IMR-90 (cell line): Measurements from ENCODE around the gene ARRDC2. TPM values are rescaled to one million over a fixed set of nuclear protein-coding genes. Genes with fewer than 3 reads are reported as not detected.
"Not testable (repeated sequence)": the region's sequence is repeated elsewhere in the genome, so short reads cannot be mapped to it uniquely, and the experiment has no call there.

Experiments
- ATAC-seq: fragments of 200-7000 bp; cut with Tn5 transposase; 2 replicates; pipeline ENCODE4 v1.9.1; 2020; ENCODE audit warnings: low read depth, mild to moderate bottlenecking, moderate library complexity
- BruUV-seq: library from RNA; stranded (reverse); fragments of 400-500 nt; replicated peaks from 2 replicates; lab custom pipeline; 2021; lab: Mats Ljungman, UMichigan
- CTCF ChIA-PET: fragments of 300-600 bp; formaldehyde crosslinking; extraction: SDS; loops from one replicate; lab custom pipeline; 2021; ENCODE audit warnings: antibody characterized with exemption; lab: Yijun Ruan, JAX
- POLR2A ChIA-PET: fragments of 300-600 bp; sonication (Branson Sonifier 250); formaldehyde crosslinking; loops from one replicate; lab custom pipeline; 2022; ENCODE audit warnings: antibody characterized with exemption; ENCODE audit not compliant: unreplicated experiment; lab: Charles Lee
- DNase-seq: peaks from one replicate; pipeline ENCODE4 v3.0.0; 2013
- H2AFZ ChIP-seq: replicated peaks from 2 replicates; pipeline ENCODE3; 2013; ENCODE audit warnings: low read length, mild to moderate bottlenecking; ENCODE audit not compliant: poor library complexity
- H2AK5ac ChIP-seq: 2 replicates; pipeline ENCODE4 v1.6.1; 2013; ENCODE audit warnings: low read depth, low read length, inconsistent platforms
- H2AK9ac ChIP-seq: replicated peaks from 2 replicates; pipeline ENCODE3; 2013; ENCODE audit warnings: mild to moderate bottlenecking, low read depth, low read length, moderate library complexity; ENCODE audit not compliant: poor library complexity
- H2BK120ac ChIP-seq: 2 replicates; pipeline ENCODE4 v1.6.1; 2013; ENCODE audit warnings: low read depth, low read length, inconsistent platforms
- H2BK15ac ChIP-seq: 3 replicates; pipeline ENCODE4 v1.6.1; 2013; ENCODE audit warnings: low read depth, low read length, inconsistent platforms
- H2BK20ac ChIP-seq: 2 replicates; pipeline ENCODE4 v1.6.1; 2013; ENCODE audit warnings: low read depth, mild to moderate bottlenecking, inconsistent platforms, low read length, moderate library complexity
- H2BK5ac ChIP-seq: 2 replicates; pipeline ENCODE4 v1.6.1; 2013; ENCODE audit warnings: mild to moderate bottlenecking, low read depth, low read length, inconsistent platforms; ENCODE audit not compliant: poor library complexity, severe bottlenecking
- H3K14ac ChIP-seq: replicated peaks from 2 replicates; pipeline ENCODE4 v1.6.1; 2013; ENCODE audit warnings: low read depth, low read length, inconsistent platforms
- H3K18ac ChIP-seq: 2 replicates; pipeline ENCODE4 v1.6.1; 2013; ENCODE audit warnings: low read depth, low read length, control low read depth
- H3K23ac ChIP-seq: 2 replicates; pipeline ENCODE4 v1.6.1; 2013; ENCODE audit warnings: low read depth, low read length, inconsistent platforms
- H3K27ac ChIP-seq: 2 replicates; pipeline ENCODE4 v1.5.1; 2013; ENCODE audit warnings: mild to moderate bottlenecking, control low read depth, low read length; ENCODE audit not compliant: insufficient read depth
- H3K27me3 ChIP-seq: 2 replicates; pipeline ENCODE4 v1.6.1; 2013; ENCODE audit warnings: low read length; ENCODE audit not compliant: control insufficient read depth, insufficient read depth
- H3K36me3 ChIP-seq: 2 replicates; pipeline ENCODE4 v1.6.1; 2013; ENCODE audit warnings: low read length, mixed read lengths; ENCODE audit not compliant: control insufficient read depth, insufficient read depth
- H3K4ac ChIP-seq: 2 replicates; pipeline ENCODE4 v1.6.1; 2013; ENCODE audit warnings: low read depth, low read length, inconsistent platforms
- H3K4me1 ChIP-seq: 2 replicates; pipeline ENCODE4 v1.6.1; 2013; ENCODE audit warnings: low read length, mixed read lengths; ENCODE audit not compliant: control insufficient read depth, insufficient read depth
- H3K4me2 ChIP-seq: 2 replicates; pipeline ENCODE4 v1.6.1; 2013; ENCODE audit warnings: low read depth, mild to moderate bottlenecking, control low read depth, low read length, moderate library complexity
- H3K4me3 ChIP-seq: 2 replicates; pipeline ENCODE4 v1.5.1; 2013; ENCODE audit warnings: low read depth, mild to moderate bottlenecking, control low read depth, low read length, moderate library complexity; ENCODE audit not compliant: insufficient read depth
- H3K56ac ChIP-seq: 2 replicates; pipeline ENCODE4 v1.6.1; 2013; ENCODE audit warnings: low read length, inconsistent platforms; ENCODE audit not compliant: insufficient read depth; ENCODE audit errors: extremely low read depth
- H3K79me1 ChIP-seq, 2 experiments: 2 replicates each; pipeline ENCODE4 v1.6.1; 2013; ENCODE audit warnings: low read length in 2 of 2, inconsistent platforms in 1 of 2, low read depth in 1 of 2
- H3K9ac ChIP-seq: 2 replicates; pipeline ENCODE4 v1.6.1; 2013; ENCODE audit warnings: low read depth, low read length, control low read depth
- H3K9me1 ChIP-seq: 2 replicates; pipeline ENCODE4 v1.6.1; 2013; ENCODE audit warnings: low read length, inconsistent platforms; ENCODE audit not compliant: insufficient read depth
- H3K9me3 ChIP-seq: 2 replicates; pipeline ENCODE4 v1.6.1; 2013; ENCODE audit warnings: low read length; ENCODE audit not compliant: control insufficient read depth, insufficient read depth
- H4K20me1 ChIP-seq: 2 replicates; pipeline ENCODE4 v1.6.1; 2013; ENCODE audit warnings: low read length, inconsistent platforms; ENCODE audit not compliant: insufficient read depth
- H4K5ac ChIP-seq: 2 replicates; pipeline ENCODE4 v1.6.1; 2013; ENCODE audit warnings: mild to moderate bottlenecking, low read depth, low read length, control low read depth
- H4K8ac ChIP-seq, 2 experiments: 2 replicates each; pipeline ENCODE4 v1.6.1; 2013; ENCODE audit warnings: low read depth in 2 of 2, low read length in 2 of 2, control low read depth in 1 of 2, inconsistent platforms in 1 of 2
- H4K91ac ChIP-seq: 2 replicates; pipeline ENCODE4 v1.6.1; 2013; ENCODE audit warnings: low read depth, low read length, inconsistent platforms; ENCODE audit not compliant: insufficient read depth
- FOS ChIP-seq: fragments of 150-350 bp; IDR thresholded peaks from 2 replicates; pipeline ENCODE4 v1.6.1; 2016; ENCODE audit warnings: low read depth, low read length
- MAFK ChIP-seq: IDR thresholded peaks from 2 replicates; pipeline ENCODE4 v1.6.1; 2012; ENCODE audit warnings: low read depth, low read length, improper control_type of control experiment
- NFE2L2 ChIP-seq: fragments of 150-350 bp; IDR thresholded peaks from 2 replicates; pipeline ENCODE4 v1.6.1; 2016; ENCODE audit warnings: low read depth, mild to moderate bottlenecking, low read length
- RFX5 ChIP-seq: IDR thresholded peaks from 2 replicates; pipeline ENCODE4 v1.8.0; 2012; ENCODE audit warnings: low read depth, mild to moderate bottlenecking, low read length, moderate library complexity
- SMC3 ChIP-seq: fragments of 150-350 bp; IDR thresholded peaks from 2 replicates; pipeline ENCODE4 v1.6.1; 2016; ENCODE audit warnings: low read depth, mild to moderate bottlenecking, antibody characterized with exemption, low read length, moderate library complexity
- WGBS, 2 experiments: methylation state at CpG; one replicate each; pipeline versions ENCODE4 v1.1.5 to v1.1.7; 2013; ENCODE audit warnings: missing lambda C conversion rate in 2 of 2; ENCODE audit not compliant: insufficient read length in 1 of 2; ENCODE audit errors: extremely low coverage in 2 of 2; 5-methylcytosine and 5-hydroxymethylcytosine counted together
- dilution Hi-C: fragments of 300-500 bp; cut with HindIII; formaldehyde crosslinking; loops from one replicate; pipeline ENCODE4 v1.14.3; 2018; ENCODE audit warnings: low sequenced_read_pairs; ENCODE audit not compliant: unreplicated experiment
- in situ Hi-C: fragments of 300-500 bp; cut with MboI; formaldehyde crosslinking; loops from 3 replicates; pipeline ENCODE4 v1.14.3; 2019; ENCODE audit warnings: low sequenced_read_pairs, inconsistent platforms, mixed read lengths
- intact Hi-C: fragments of 100-400 bp; cut with micrococcal nuclease; formaldehyde crosslinking; loops from 2 replicates; pipeline ENCODE4 v1.10.0; 2022
- polyA plus RNA-seq, 3 experiments: library from polyadenylated mRNA; depleted of rRNA; stranded (reverse); fragments of >200 nt; gene quantifications; 2 replicates each; pipeline ENCODE4 v1.2.3, GENCODE V29; 2012; ENCODE audit warnings: low replicate concordance in 1 of 3
- total RNA-seq: library from RNA; depleted of rRNA; stranded (reverse); fragments of >200 nt; gene quantifications from 2 replicates; pipeline ENCODE4 v1.2.3, GENCODE V29; 2012

ARRDC2 gene
- total and polyA plus RNA-seq, 2 of the 4 experiments (the other 2 are of a cell fraction) = 1.4 to 4.9 TPM

DNA sequence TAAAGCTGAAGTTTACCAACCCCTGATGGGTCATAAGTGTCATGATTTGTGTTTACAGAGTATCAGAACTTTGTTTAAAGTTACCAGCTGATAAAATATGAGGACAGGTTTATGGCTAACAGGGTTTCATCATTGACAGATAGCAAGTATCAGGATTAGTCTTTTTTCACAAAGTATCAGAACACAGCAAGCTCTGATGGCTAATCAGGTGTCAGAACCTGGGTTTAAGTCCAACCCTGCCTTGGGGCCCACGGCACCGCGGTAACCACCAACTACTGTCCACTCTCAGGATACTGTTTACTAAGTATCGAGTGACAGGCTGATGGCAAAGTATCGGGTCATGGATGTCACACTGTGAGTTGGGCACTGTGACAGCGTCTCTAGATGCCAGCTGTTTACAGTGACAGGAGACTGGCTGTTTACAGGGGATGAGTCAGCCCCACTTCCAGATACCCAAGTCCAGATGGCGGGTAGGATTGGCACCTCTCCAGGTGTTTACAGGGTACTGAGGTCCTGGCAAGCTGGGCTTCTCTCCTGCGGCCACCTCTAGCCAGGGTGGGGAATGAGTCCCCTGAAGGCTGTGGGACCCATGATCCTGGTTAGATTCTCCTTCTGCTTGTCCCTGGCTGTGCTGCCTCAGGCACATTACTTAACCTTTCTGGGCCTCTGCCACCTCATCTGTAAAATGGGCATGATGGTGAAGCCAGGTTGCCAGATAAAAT, 21.8 kb downstream of the ARRDC2 start:
- ChIA-PET POLR2A (no interaction called here), CTCF (interaction anchor here (0.7 kb wide), 1 partner anchor 212 kb away, joined by 5 read pairs; no protein-coding TSS in a partner anchor)
- TF ChIP-seq RFX5 = no peak
- TF ChIP-seq NFE2L2 = no peak
- TF ChIP-seq SMC3 = no peak
- TF ChIP-seq FOS = peak; percentile 12; the same call in 1 of the 2 replicates
- TF ChIP-seq MAFK = no peak
- H2BK5ac ChIP-seq = no peak overlapping the region
- H2AK5ac ChIP-seq = peak overlapping the region; percentile 56; the same call in 1 of the 2 replicates
- peak; percentile 32 for DNase-seq
- no peak overlapping the region for H3K27ac ChIP-seq
- intact Hi-C loops = no loop called here
- no peak overlapping the region for H4K91ac ChIP-seq
- H3K27me3 ChIP-seq = no peaks in the 10 kb centered on the region
- dilution Hi-C loops = no loop called here
- no peak overlapping the region for H2AFZ ChIP-seq
- no peak overlapping the region for H4K5ac ChIP-seq
- in situ Hi-C loops = no loop called here
- no peak overlapping the region for H2BK15ac ChIP-seq
- no peaks in the 10 kb centered on the region; the same call in 1 of the 2 replicates for H4K20me1 ChIP-seq
- no peaks in the 10 kb centered on the region for H3K79me1 ChIP-seq
- no peak overlapping the region; a peak in 1 of 4 replicates for H4K8ac ChIP-seq
- H3K9me1 ChIP-seq = peaks cover 3% of the 10 kb centered on the region; the same call in 1 of the 2 replicates
- 40% methylated on average over 1 of the region's 8 CpGs; no CpG with 5 or more reads in 1 of the 2 experiments for WGBS, 2 experiments
- no peak overlapping the region for H3K9ac ChIP-seq
- H3K4me1 ChIP-seq = peaks cover 3% of the 10 kb centered on the region
- no TSS peak for BruUV-seq
- ATAC-seq = peak; percentile 29
- H3K9me3 ChIP-seq = no peaks in the 10 kb centered on the region
- no peaks in the 10 kb centered on the region for H3K36me3 ChIP-seq
- H3K4ac ChIP-seq = peak overlapping the region; percentile 10; the same call in 1 of the 2 replicates
- no peak overlapping the region for H3K56ac ChIP-seq
- no peak overlapping the region for H2AK9ac ChIP-seq
- no peak overlapping the region for H2BK20ac ChIP-seq
- peak overlapping the region; percentile 26; the same call in 1 of the 2 replicates for H2BK120ac ChIP-seq
- H3K23ac ChIP-seq = no peak overlapping the region; the same call in 1 of the 2 replicates
- H3K4me3 ChIP-seq = no peak overlapping the region
- H3K18ac ChIP-seq = no peak overlapping the region
- no peak overlapping the region for H3K14ac ChIP-seq
- no peak overlapping the region; the same call in 1 of the 2 replicates for H3K4me2 ChIP-seq

GRCh38 chr19:18031401-18031800, 23.4 kb downstream of the ARRDC2 start:
- H3K23ac ChIP-seq, ATAC-seq, H3K4me1 ChIP-seq, H3K56ac ChIP-seq, in situ Hi-C loops, intact Hi-C loops, H3K27ac ChIP-seq, H2AK5ac ChIP-seq, CTCF ChIA-PET, H3K4me3 ChIP-seq, H2BK120ac ChIP-seq, H3K36me3 ChIP-seq, H3K27me3 ChIP-seq, H3K4me2 ChIP-seq, H3K9ac ChIP-seq, H4K8ac ChIP-seq, H4K5ac ChIP-seq, H3K4ac ChIP-seq, H3K9me3 ChIP-seq, H4K91ac ChIP-seq, dilution Hi-C loops, H2BK5ac ChIP-seq, POLR2A ChIA-PET, H2BK20ac ChIP-seq, H4K20me1 ChIP-seq, DNase-seq, H2AK9ac ChIP-seq, BruUV-seq, H3K18ac ChIP-seq, H2BK15ac ChIP-seq, H3K79me1 ChIP-seq, H3K14ac ChIP-seq, H2AFZ ChIP-seq, H3K9me1 ChIP-seq: not testable (repeated sequence)
- WGBS, 2 experiments = 100% methylated on average over 1 of the region's 5 CpGs; no CpG with 5 or more reads in 1 of the 2 experiments
